Liver (tissue), 9 donors: ENCODE results near the gene SLC34A2. TPM values are rescaled to one million over a fixed set of nuclear protein-coding genes. Genes with fewer than 3 reads are reported as not detected.

ENCODE experiments used
- DNase-seq: peaks from one replicate; pipeline ENCODE4 v3.0.0-alpha.2; 2017; ENCODE audit warnings: low spot score
- H3K27ac ChIP-seq, 2 donors: one replicate each; pipeline ENCODE4 v1.7.0; 2013; ENCODE audit warnings: inconsistent platforms in 2 of 2, low read length in 2 of 2, control low read depth in 1 of 2, low read depth in 1 of 2, mild to moderate bottlenecking in 1 of 2
- H3K27me3 ChIP-seq, 4 donors: one replicate each; pipeline versions ENCODE4 v1.6.1 to v1.7.0; 2013; ENCODE audit warnings: low read length in 3 of 4, inconsistent platforms in 1 of 4, mild to moderate bottlenecking in 1 of 4, moderate library complexity in 1 of 4; ENCODE audit not compliant: control insufficient read depth in 4 of 4, insufficient read depth in 4 of 4
- H3K36me3 ChIP-seq, 4 donors: one replicate each; pipeline versions ENCODE4 v1.6.1 to v1.7.0; 2013; ENCODE audit warnings: low read length in 3 of 4, mild to moderate bottlenecking in 3 of 4, low read depth in 1 of 4, moderate library complexity in 1 of 4; ENCODE audit not compliant: control insufficient read depth in 4 of 4, insufficient read depth in 3 of 4
- H3K4me1 ChIP-seq, 4 donors: one replicate each; pipeline versions ENCODE4 v1.6.1 to v1.7.0; 2013; ENCODE audit warnings: low read length in 3 of 4, mild to moderate bottlenecking in 3 of 4, moderate library complexity in 1 of 4; ENCODE audit not compliant: control insufficient read depth in 4 of 4, insufficient read depth in 4 of 4
- H3K4me3 ChIP-seq, 3 donors: one replicate each; pipeline versions ENCODE4 v1.6.1 to v1.7.0; 2013; ENCODE audit warnings: low read length in 3 of 3, control low read depth in 1 of 3, low read depth in 1 of 3, mild to moderate bottlenecking in 1 of 3
- H3K9ac ChIP-seq, 2 donors: one replicate each; pipeline ENCODE4 v1.7.0; 2013; ENCODE audit warnings: low read length in 2 of 2, mild to moderate bottlenecking in 2 of 2, moderate library complexity in 2 of 2, control low read depth in 1 of 2, low read depth in 1 of 2
- H3K9me3 ChIP-seq, 4 donors: one replicate each; pipeline versions ENCODE4 v1.6.1 to v1.7.0; 2013; ENCODE audit warnings: low read length in 3 of 4; ENCODE audit not compliant: control insufficient read depth in 4 of 4
- ATF3 ChIP-seq: IDR thresholded peaks from 2 replicates; pipeline ENCODE4 v1.6.1; 2016; ENCODE audit warnings: antibody characterized with exemption
- CTCF ChIP-seq: fragments of 150-350 bp; IDR thresholded peaks from 2 replicates; pipeline ENCODE4 v1.5.1; 2017; ENCODE audit warnings: improper control_type of control experiment, low read depth, low read length; ENCODE audit not compliant: missing input control
- EGR1 ChIP-seq, 2 donors: IDR thresholded peaks; 2 replicates each; pipeline ENCODE4 v1.6.1; 2016 to 2018; ENCODE audit warnings: antibody characterized with exemption in 2 of 2, low read depth in 2 of 2
- FOXA1 ChIP-seq: IDR thresholded peaks from 2 replicates; pipeline ENCODE4 v1.6.1; 2016; ENCODE audit warnings: antibody characterized with exemption
- FOXA2 ChIP-seq: IDR thresholded peaks from 2 replicates; pipeline ENCODE4 v1.6.1; 2016; ENCODE audit warnings: antibody characterized with exemption
- GABPA ChIP-seq, 2 donors: IDR thresholded peaks in 1 of 2; conservative IDR thresholded peaks in 1 of 2; 2 replicates each; pipeline ENCODE4 v1.6.1; 2016; ENCODE audit warnings: antibody characterized with exemption in 2 of 2, mild to moderate bottlenecking in 1 of 2, moderate library complexity in 1 of 2
- HNF4A ChIP-seq, 2 donors: conservative IDR thresholded peaks; 2 replicates each; pipeline ENCODE4 v1.6.1; 2016; ENCODE audit warnings: antibody characterized with exemption in 2 of 2, mild to moderate bottlenecking in 2 of 2
- HNF4G ChIP-seq: IDR thresholded peaks from 2 replicates; pipeline ENCODE4 v1.6.1; 2016; ENCODE audit warnings: antibody characterized with exemption
- JUND ChIP-seq, 2 donors: IDR thresholded peaks; 2 replicates each; pipeline ENCODE4 v1.6.1; 2016; ENCODE audit warnings: antibody characterized with exemption in 2 of 2
- MAX ChIP-seq: IDR thresholded peaks from 2 replicates; pipeline ENCODE4 v1.6.1; 2016; ENCODE audit warnings: antibody characterized with exemption
- NR2F2 ChIP-seq: IDR thresholded peaks from 2 replicates; pipeline ENCODE4 v1.6.1; 2016; ENCODE audit warnings: antibody characterized with exemption
- RAD21 ChIP-seq, 2 donors: IDR thresholded peaks; 2 replicates each; pipeline ENCODE4 v1.6.1; 2016; ENCODE audit warnings: antibody characterized with exemption in 2 of 2, mild to moderate bottlenecking in 2 of 2
- REST ChIP-seq: IDR thresholded peaks from 2 replicates; pipeline ENCODE4 v1.6.1; 2016; ENCODE audit warnings: antibody characterized with exemption, mild to moderate bottlenecking
- RXRA ChIP-seq, 2 donors: IDR thresholded peaks; 2 replicates each; pipeline ENCODE4 v1.6.1; 2017 to 2018; ENCODE audit warnings: antibody characterized with exemption in 2 of 2, mild to moderate bottlenecking in 1 of 2
- YY1 ChIP-seq: IDR thresholded peaks from 2 replicates; pipeline ENCODE4 v1.6.1; 2016; ENCODE audit warnings: antibody characterized with exemption, mild to moderate bottlenecking
- WGBS: extraction: QIAGEN DNeasy Blood & Tissue Kit; methylation state at CpG from one replicate; pipeline ENCODE4 v1.1.7; 2013; 5-methylcytosine and 5-hydroxymethylcytosine counted together
- polyA plus RNA-seq, 2 donors: library from polyadenylated mRNA; stranded (reverse) in 1 of 2; unstranded in 1 of 2; fragments of 200-250 nt in 1 of 2; fragments of >200 nt in 1 of 2; fragmentation: Nextera tagmentation in 1 of 2; extraction: Ambion mirVana in 1 of 2; gene quantifications; one replicate each; pipeline versions ENCODE4 v1.2.1 to v1.2.3, GENCODE V29; 2013 to 2015
- total RNA-seq, 2 donors: library from RNA; depleted of rRNA; stranded (reverse); fragments of >200 nt; gene quantifications; one replicate each; pipeline ENCODE4 v1.2.3, GENCODE V29; 2014
- donor health status: healthy.
- donor health status: healthy.
- donor health status: healthy.
- donor health status: healthy.
- donor health status: healthy.

The SLC34A2 gene
- total and polyA plus RNA-seq, 4 donors = 0.14 to 1.4 (median 0.94) TPM

GRCh38 chr4:25710637-25711036 is 55.0 kb downstream of the SLC34A2 start:
- 61% methylated on average over 3 of the region's 3 CpGs for WGBS
- no peak overlapping the region for H3K27ac ChIP-seq
- H3K36me3 ChIP-seq = no peaks in the 10 kb centered on the region
- H3K4me1 ChIP-seq = no peaks in the 10 kb centered on the region
- DNase-seq = no peak
- no peak overlapping the region for H3K4me3 ChIP-seq
- H3K27me3 ChIP-seq = no peaks in the 10 kb centered on the region
- H3K9ac ChIP-seq = no peak overlapping the region
- no peak for TF ChIP-seq FOXA2
- no peak for TF ChIP-seq ATF3
- TF ChIP-seq NR2F2 = no peak
- TF ChIP-seq JUND (IDR thresholded peaks at IDR 0.05) = no peak
- no peak for TF ChIP-seq YY1
- no peak for TF ChIP-seq GABPA (IDR thresholded peaks at IDR 0.05 in 1 of 2, conservative IDR thresholded peaks at IDR 0.05 in 1 of 2)
- TF ChIP-seq RXRA (IDR thresholded peaks at IDR 0.05) = no peak
- TF ChIP-seq HNF4G = no peak
- no peak for TF ChIP-seq FOXA1
- TF ChIP-seq MAX = no peak
- TF ChIP-seq REST = no peak
- TF ChIP-seq HNF4A (conservative IDR thresholded peaks at IDR 0.05) = no peak
- TF ChIP-seq EGR1 (IDR thresholded peaks at IDR 0.05; ENCODE audit: low read depth in 2 of 2) = no peak
- no peaks in the 10 kb centered on the region for H3K9me3 ChIP-seq

- Histone ChIP-seq H3K9ac (no peak overlapping the region), H3K4me1 (no peaks in the 10 kb centered on the region), H3K9me3 (no peaks in the 10 kb centered on the region), H3K4me3 (no peak overlapping the region), H3K36me3 (no peaks in the 10 kb centered on the region), H3K27ac (no peak overlapping the region), H3K27me3 (no peaks in the 10 kb centered on the region)
- TF ChIP-seq JUND (IDR thresholded peaks at IDR 0.05) (no peak), HNF4G (no peak), YY1 (no peak), NR2F2 (no peak), CTCF (no peak), HNF4A (conservative IDR thresholded peaks at IDR 0.05) (no peak), MAX (no peak), RAD21 (IDR thresholded peaks at IDR 0.05) (no peak), FOXA2 (no peak), GABPA (IDR thresholded peaks at IDR 0.05 in 1 of 2, conservative IDR thresholded peaks at IDR 0.05 in 1 of 2) (no peak), ATF3 (no peak)
- no peak for DNase-seq
- 92% methylated on average over 2 of the region's 2 CpGs for WGBS
These were observed 57.0 kb downstream of the SLC34A2 start for GRCh38 chr4:25712611-25713010.
